H9 (cell line): Measurements from ENCODE around the gene VDR. TPM values are rescaled to one million over a fixed set of nuclear protein-coding genes. Genes with fewer than 3 reads are reported as not detected.

Experiments
- DNase-seq: peaks from one replicate; pipeline ENCODE4 v3.0.0-alpha.2; 2017
- H2AFZ ChIP-seq: one replicate; pipeline ENCODE4 v1.6.1; 2013; ENCODE audit warnings: mild to moderate bottlenecking, low read length, control low read depth, moderate library complexity
- H2AK5ac ChIP-seq: 2 replicates; pipeline ENCODE4 v1.6.1; 2013; ENCODE audit warnings: low read length, control low read depth, mixed read lengths; ENCODE audit not compliant: insufficient read length
- H2BK120ac ChIP-seq: one replicate; pipeline ENCODE4 v1.6.1; 2013; ENCODE audit warnings: low read depth, mild to moderate bottlenecking, low read length, control low read depth, inconsistent platforms; ENCODE audit not compliant: poor library complexity, severe bottlenecking
- H2BK12ac ChIP-seq: 2 replicates; pipeline ENCODE4 v1.6.1; 2013; ENCODE audit warnings: low read length, control low read depth, mixed read lengths, low read depth; ENCODE audit not compliant: insufficient read length
- H2BK15ac ChIP-seq: 2 replicates; pipeline ENCODE4 v1.6.1; 2013; ENCODE audit warnings: low read depth, low read length, control low read depth
- H2BK20ac ChIP-seq: one replicate; pipeline ENCODE4 v1.6.1; 2013; ENCODE audit warnings: low read depth, mild to moderate bottlenecking, low read length, control low read depth, inconsistent platforms; ENCODE audit not compliant: poor library complexity, severe bottlenecking
- H2BK5ac ChIP-seq: 2 replicates; pipeline ENCODE4 v1.6.1; 2013; ENCODE audit warnings: low read length, control low read depth, mixed read lengths; ENCODE audit not compliant: insufficient read length
- H3K14ac ChIP-seq: 2 replicates; pipeline ENCODE4 v1.6.1; 2013; ENCODE audit warnings: low read length, control low read depth; ENCODE audit not compliant: insufficient read depth
- H3K18ac ChIP-seq: 2 replicates; pipeline ENCODE4 v1.6.1; 2013; ENCODE audit warnings: low read depth, mild to moderate bottlenecking, mixed read lengths, low read length, control low read depth; ENCODE audit not compliant: insufficient read length
- H3K23ac ChIP-seq: 2 replicates; pipeline ENCODE4 v1.6.1; 2013; ENCODE audit warnings: low read length, control low read depth, mixed read lengths, low read depth; ENCODE audit not compliant: insufficient read length
- H3K23me2 ChIP-seq: 2 replicates; pipeline ENCODE4 v1.6.1; 2013; ENCODE audit warnings: low read depth, mild to moderate bottlenecking, mixed read lengths, low read length, control low read depth; ENCODE audit not compliant: insufficient read length, poor library complexity, severe bottlenecking
- H3K27ac ChIP-seq: 2 replicates; pipeline ENCODE4 v1.5.1; 2013; ENCODE audit warnings: low read length, control low read depth, mixed read lengths, low read depth; ENCODE audit not compliant: insufficient read length
- H3K27me3 ChIP-seq: 2 replicates; pipeline ENCODE4 v1.6.1; 2013; ENCODE audit warnings: low read length, control low read depth, inconsistent platforms; ENCODE audit not compliant: insufficient read depth
- H3K4ac ChIP-seq: 2 replicates; pipeline ENCODE4 v1.6.1; 2013; ENCODE audit warnings: low read depth, mild to moderate bottlenecking, control low read depth, inconsistent platforms, low read length, moderate library complexity
- H3K4me1 ChIP-seq: 2 replicates; pipeline ENCODE4 v1.6.1; 2013; ENCODE audit warnings: low read length, control low read depth, inconsistent platforms; ENCODE audit not compliant: insufficient read depth
- H3K4me2 ChIP-seq: 2 replicates; pipeline ENCODE4 v1.6.1; 2013; ENCODE audit warnings: low read length, control low read depth, mixed read lengths; ENCODE audit not compliant: insufficient read length, insufficient read depth
- H3K56ac ChIP-seq: 2 replicates; pipeline ENCODE4 v1.6.1; 2013; ENCODE audit warnings: low read depth, mild to moderate bottlenecking, mixed read lengths, low read length, control low read depth; ENCODE audit not compliant: insufficient read length
- H3K79me1 ChIP-seq: 2 replicates; pipeline ENCODE4 v1.6.1; 2013; ENCODE audit warnings: low read depth, mild to moderate bottlenecking, moderate library complexity, low read length, control low read depth, inconsistent platforms; ENCODE audit not compliant: insufficient read depth, poor library complexity, severe bottlenecking
- H3K79me2 ChIP-seq: 2 replicates; pipeline ENCODE4 v1.6.1; 2013; ENCODE audit warnings: low read length, control low read depth, inconsistent platforms; ENCODE audit not compliant: insufficient read depth
- H3K9ac ChIP-seq: 2 replicates; pipeline ENCODE4 v1.6.1; 2013; ENCODE audit warnings: low read length, control low read depth, mixed read lengths; ENCODE audit not compliant: insufficient read length; ENCODE audit errors: extremely low read depth
- H3K9me3 ChIP-seq: one replicate; pipeline ENCODE4 v1.6.1; 2013; ENCODE audit warnings: low read depth, low read length, inconsistent platforms; ENCODE audit not compliant: control insufficient read depth
- H3T11ph ChIP-seq: one replicate; pipeline ENCODE4 v1.6.1; 2013; ENCODE audit warnings: mild to moderate bottlenecking, low read length, control low read depth, inconsistent platforms
- H4K20me1 ChIP-seq: one replicate; pipeline ENCODE4 v1.6.1; 2013; ENCODE audit not compliant: control insufficient read depth, insufficient read length, insufficient read depth
- H4K5ac ChIP-seq: 2 replicates; pipeline ENCODE4 v1.6.1; 2013; ENCODE audit warnings: low read depth, mild to moderate bottlenecking, mixed read lengths, low read length, control low read depth; ENCODE audit not compliant: insufficient read length
- H4K8ac ChIP-seq: replicated peaks from 2 replicates; pipeline ENCODE4 v1.6.1; 2013; ENCODE audit warnings: low read length, control low read depth, mixed read lengths, low read depth; ENCODE audit not compliant: insufficient read length
- H4K91ac ChIP-seq: 2 replicates; pipeline ENCODE4 v1.6.1; 2013; ENCODE audit warnings: low read depth, mild to moderate bottlenecking, moderate library complexity, mixed read lengths, low read length, control low read depth; ENCODE audit not compliant: insufficient read length
- H3K27ac Mint-ChIP-seq, 3 experiments: 2 replicates in 2 of 3; 3 replicates in 1 of 3; pipeline ENCODE4 v1.8.0; 2020 to 2021; ENCODE audit warnings: mixed read lengths in 3 of 3, mild to moderate bottlenecking in 1 of 3, moderate library complexity in 1 of 3
- H3K27me3 Mint-ChIP-seq: 2 replicates; pipeline ENCODE4 v1.8.0; 2021; ENCODE audit warnings: low read depth, mild to moderate bottlenecking, moderate library complexity, mixed read lengths
- H3K36me3 Mint-ChIP-seq, 3 experiments: 2 replicates in 2 of 3; 3 replicates in 1 of 3; pipeline ENCODE4 v1.8.0; 2020 to 2021; ENCODE audit warnings: low read depth in 3 of 3, mixed read lengths in 3 of 3; ENCODE audit not compliant: insufficient read depth in 1 of 3
- H3K4me1 Mint-ChIP-seq, 2 experiments: 2 replicates each; pipeline ENCODE4 v1.8.0; 2020; ENCODE audit warnings: mixed read lengths in 2 of 2
- H3K4me3 Mint-ChIP-seq, 2 experiments: 2 replicates in 1 of 2; 3 replicates in 1 of 2; pipeline ENCODE4 v1.8.0; 2020 to 2021; ENCODE audit warnings: mild to moderate bottlenecking in 2 of 2, mixed read lengths in 2 of 2, moderate library complexity in 1 of 2
- H3K9me3 Mint-ChIP-seq, 2 experiments: 2 replicates in 1 of 2; 3 replicates in 1 of 2; pipeline ENCODE4 v1.8.0; 2020; ENCODE audit warnings: mild to moderate bottlenecking in 2 of 2, mixed read lengths in 2 of 2, moderate library complexity in 1 of 2
- CTCF ChIP-seq: fragments of 200-600 bp; sonication (generic); conservative IDR thresholded peaks from 3 replicates; pipeline ENCODE4 v1.8.0; 2021; ENCODE audit warnings: antibody characterized with exemption, mild to moderate bottlenecking
- WGBS: extraction: QIAGEN DNeasy Blood & Tissue Kit; methylation state at CpG from one replicate; pipeline ENCODE4 v1.1.7; 2013; ENCODE audit warnings: missing lambda C conversion rate, low lambda C conversion rate, mixed read lengths; ENCODE audit not compliant: insufficient read length; ENCODE audit errors: extremely low coverage; 5-methylcytosine and 5-hydroxymethylcytosine counted together
- total RNA-seq: library from RNA; stranded (reverse); gene quantifications from 2 replicates; pipeline ENCODE4 v1.2.1, GENCODE V29; 2021

Gene VDR
- total RNA-seq, 1 experiment from 2014 or later: 0.61 TPM

GRCh38 chr12:47913081-47913480 lies 8.3 kb upstream of the VDR start:
- H3K27ac ChIP-seq: no peak overlapping the region
- no peaks in the 10 kb centered on the region for H3K23me2 ChIP-seq
- H3K23ac ChIP-seq: no peak overlapping the region
- no peak overlapping the region for H2BK120ac ChIP-seq
- H3K4me2 ChIP-seq: no peak overlapping the region
- H3T11ph ChIP-seq: no peak overlapping the region
- no peaks in the 10 kb centered on the region for H3K4me1 ChIP-seq
- no peak overlapping the region for H3K14ac ChIP-seq
- H4K8ac ChIP-seq: no peak overlapping the region
- no peak overlapping the region for H3K4ac ChIP-seq
- H3K56ac ChIP-seq: no peak overlapping the region
- no peak for DNase-seq
- no peak overlapping the region for H4K5ac ChIP-seq
- no peak overlapping the region for H2AK5ac ChIP-seq
- no CpG with 5 or more reads among the region's 3 CpGs for WGBS
- peaks cover 54% of the 10 kb centered on the region for H3K27me3 Mint-ChIP-seq
- no peak overlapping the region for H2BK12ac ChIP-seq
- H2AFZ ChIP-seq: no peak overlapping the region
- H3K27ac Mint-ChIP-seq: no peak overlapping the region
- peaks cover 0 to 4% of the 10 kb centered on the region in 2 experiments; a peak in 2 of 5 replicates for H3K9me3 Mint-ChIP-seq
- no peaks in the 10 kb centered on the region for H3K36me3 Mint-ChIP-seq
- H3K79me2 ChIP-seq: no peaks in the 10 kb centered on the region
- no peak overlapping the region for H3K18ac ChIP-seq
- H3K27me3 ChIP-seq: no peaks in the 10 kb centered on the region
- TF ChIP-seq CTCF: no peak
- H4K20me1 ChIP-seq: no peaks in the 10 kb centered on the region
- H3K4me3 Mint-ChIP-seq: no peak overlapping the region
- H4K91ac ChIP-seq: no peak overlapping the region
- no peaks in the 10 kb centered on the region for H3K79me1 ChIP-seq
- H2BK15ac ChIP-seq: no peak overlapping the region
- peaks cover 0 to 5% of the 10 kb centered on the region in 2 experiments; a peak in 1 of 4 replicates for H3K4me1 Mint-ChIP-seq
- no peak overlapping the region for H3K9ac ChIP-seq
- no peak overlapping the region for H2BK20ac ChIP-seq
- H3K9me3 ChIP-seq: no peaks in the 10 kb centered on the region
- H2BK5ac ChIP-seq: no peak overlapping the region
